Middle frontal gyrus (tissue), 1 donor: ENCODE results near the gene CYCS.
"Not testable (repeated sequence)": the region's sequence is repeated elsewhere in the genome, so short reads cannot be mapped to it uniquely, and the experiment has no call there.

Experiments used
- DNase-seq: peaks from one replicate; pipeline ENCODE4 v3.0.0-alpha.2; 2015; ENCODE audit warnings: low spot score; ENCODE audit errors: extremely low spot score

Gene CYCS

DNA sequence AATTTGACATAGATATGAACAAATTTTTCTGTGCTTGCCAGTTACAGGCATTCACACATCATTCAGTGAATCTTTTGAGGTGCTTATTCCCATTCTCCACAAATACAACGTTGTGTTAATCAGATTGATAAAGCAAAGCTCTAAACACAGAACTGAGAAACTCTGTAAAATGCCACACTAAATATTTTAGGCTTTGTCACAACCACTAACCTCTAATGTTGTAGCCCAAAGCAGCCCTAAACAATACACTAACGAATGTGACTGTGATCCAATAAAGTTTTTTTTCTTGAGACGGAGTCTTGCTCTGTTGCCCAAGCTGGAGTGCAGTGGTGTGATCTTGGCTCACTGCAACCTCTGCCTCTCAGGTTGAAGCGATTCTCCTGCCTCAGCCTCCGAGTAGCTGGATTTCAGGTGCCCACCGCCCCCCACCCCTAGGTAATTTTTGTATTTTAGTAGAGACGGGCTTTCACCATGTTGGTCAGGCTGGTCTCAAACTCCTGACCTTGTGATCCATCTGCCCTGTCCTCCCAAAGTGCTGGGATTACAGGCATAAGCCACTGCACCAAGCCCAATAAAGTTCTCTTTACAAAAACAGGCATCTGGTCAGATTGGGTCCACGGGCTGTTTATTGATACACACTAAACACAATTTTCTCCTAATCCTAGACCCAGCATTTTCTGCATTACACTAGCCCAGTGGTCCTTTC, 6.9 kb downstream of the CYCS start:
- no peak for DNase-seq

DNA sequence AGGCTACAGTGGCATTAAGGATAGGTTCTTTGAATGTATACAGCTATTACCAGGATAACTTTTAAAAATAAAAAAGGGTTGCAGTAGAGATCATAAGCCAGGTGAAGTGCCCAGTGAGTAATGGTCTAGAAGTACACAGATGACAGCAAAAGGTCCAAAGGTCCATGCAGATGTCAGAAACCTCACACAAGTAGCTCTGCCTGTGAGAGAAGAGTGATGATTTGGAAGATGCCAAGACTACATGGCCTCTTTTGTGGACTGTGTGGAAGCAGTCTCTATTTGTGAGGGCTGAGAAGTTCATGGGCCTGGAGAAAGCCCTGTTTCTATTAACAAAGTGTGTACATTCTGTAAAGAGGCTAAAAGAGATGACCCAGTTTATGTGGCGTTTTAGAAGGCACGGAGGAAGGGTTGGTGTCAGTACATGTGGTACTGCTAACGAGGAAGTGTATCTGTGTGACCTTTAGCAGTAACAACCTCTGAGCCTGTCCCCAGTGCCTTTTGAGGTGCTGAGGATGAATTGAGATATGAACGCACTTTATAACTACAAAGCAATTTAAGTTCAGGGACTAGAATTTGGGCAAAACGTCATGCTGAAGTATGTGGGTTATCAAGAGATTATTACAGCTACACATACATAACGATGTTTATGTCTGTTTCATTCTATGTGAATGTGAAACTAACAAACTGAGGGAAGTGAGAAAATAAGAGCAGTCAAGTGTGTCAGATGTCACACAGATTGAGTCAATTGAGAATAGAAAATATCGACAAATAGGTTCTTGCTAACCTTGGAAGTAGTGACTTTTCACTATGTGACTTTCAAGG, 7.6 kb downstream of the CYCS start:
- no peak for DNase-seq

DNA sequence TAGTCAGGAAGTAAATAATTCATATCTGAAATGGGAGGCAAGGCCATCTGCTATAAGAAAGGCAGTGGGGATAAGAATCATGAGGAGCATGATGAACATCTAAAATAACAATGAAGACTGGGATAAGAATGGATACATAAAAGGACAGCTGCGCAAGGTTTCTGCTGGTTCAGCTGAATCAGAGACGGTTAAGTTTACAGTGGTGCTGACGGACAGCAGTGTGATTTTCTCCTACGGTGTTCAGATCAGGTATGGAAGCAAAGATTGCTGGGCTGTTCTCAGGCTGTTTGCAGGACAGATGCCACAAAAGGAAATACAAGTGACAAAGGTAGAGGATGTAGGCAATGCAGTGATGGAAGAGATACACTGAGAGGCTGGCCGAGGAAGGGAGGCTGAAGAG, 8.4 kb downstream of the CYCS start:
- DNase-seq = no peak

DNA sequence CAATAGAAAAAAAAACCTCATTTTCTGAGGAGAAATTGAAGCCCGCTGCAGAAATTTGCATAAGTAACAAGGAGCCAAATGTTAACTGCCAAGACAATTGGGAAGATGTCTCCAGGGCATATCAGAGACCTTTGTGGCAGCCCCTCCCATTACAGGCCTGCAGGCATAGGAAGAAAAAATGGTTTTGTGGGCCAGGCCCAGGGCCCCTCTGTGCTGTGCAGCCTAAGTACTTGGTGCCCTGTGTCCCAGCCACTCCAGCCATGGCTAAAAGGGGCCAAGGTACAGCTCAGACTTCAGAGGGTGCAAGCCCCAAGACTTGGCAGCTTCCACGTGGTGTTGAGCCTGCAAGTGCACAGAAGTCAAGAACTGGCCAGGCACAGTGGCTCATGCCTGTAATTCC, 14.5 kb downstream of the CYCS start:
- DNase-seq = not testable (repeated sequence)

DNA sequence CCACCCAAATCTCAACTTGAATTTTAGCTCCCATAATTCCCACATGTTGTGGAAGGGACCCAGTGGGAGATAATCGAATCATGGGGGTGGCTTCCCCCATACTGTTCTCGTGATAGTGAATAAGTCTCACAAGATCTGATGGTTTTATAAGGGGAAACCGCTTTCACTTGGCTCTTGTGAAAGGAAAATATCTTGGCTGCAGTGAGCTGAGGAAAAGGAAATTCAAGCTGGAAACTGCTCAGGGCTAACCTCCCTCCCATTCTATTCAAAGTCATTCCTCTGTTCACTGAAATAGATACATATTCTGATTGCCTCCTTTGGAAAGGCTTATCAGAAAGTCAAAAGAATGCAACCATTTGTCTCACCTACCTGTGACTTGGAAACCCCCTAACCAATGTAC, 15.8 kb downstream of the CYCS start:
- DNase-seq = no peak

DNA sequence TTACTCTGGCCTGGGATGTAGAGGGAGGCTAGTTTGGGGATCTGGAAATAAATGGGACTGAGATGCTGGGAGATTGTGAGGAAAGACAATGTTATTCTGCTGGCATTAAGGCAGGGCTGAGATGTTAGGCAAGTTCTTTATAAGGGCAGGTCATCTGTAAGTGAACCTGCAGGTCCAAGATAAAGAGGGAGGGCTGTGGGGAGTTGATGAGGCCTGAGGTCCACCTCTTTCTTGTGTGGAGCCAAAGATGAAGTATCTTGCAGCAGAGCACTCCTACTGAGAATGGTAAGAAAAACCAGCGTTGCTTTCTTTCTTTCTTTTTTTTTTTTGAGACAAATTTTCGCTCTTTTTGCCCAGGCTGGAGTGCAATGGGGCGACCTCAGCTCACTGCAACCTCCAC, 19.1 kb downstream of the CYCS start:
- DNase-seq = no peak

DNA sequence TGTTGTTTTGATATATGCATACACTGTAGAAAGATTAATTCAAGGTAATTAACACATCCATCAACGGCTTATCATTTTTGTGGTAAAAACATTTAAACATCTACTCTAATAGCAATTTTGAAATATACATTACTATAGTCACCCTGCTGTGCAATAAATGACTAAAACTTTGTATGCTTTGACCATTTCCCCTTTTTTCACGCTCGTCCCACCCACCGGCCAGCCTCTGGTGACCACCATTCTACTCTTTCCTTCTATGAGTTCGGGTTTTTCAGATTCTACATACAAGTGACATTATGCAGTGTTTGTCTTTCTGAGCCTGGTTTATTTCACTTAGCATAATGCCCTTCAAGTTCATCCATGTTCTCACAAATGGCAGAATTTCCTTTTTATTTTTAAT, 21.3 kb downstream of the CYCS start:
- DNase-seq = no peak

DNA sequence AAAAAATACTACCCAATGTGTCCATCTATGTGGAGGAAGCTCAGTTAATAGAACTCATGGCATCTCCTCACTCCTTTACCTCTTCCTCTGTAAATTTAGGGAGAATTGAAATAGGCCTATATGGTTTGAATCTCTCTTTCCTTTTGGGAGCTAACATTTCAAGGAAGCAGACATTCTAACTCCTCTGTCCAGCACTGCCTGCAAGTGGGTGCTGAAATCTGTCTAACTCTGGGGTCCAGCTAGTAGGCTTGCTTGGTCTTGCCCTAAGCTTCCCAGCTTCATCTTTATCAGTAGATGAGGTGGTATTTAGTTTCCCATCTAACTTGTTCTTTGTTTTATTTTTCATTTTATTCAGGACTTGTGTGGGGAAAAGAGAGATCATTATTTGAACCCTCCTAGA, 23.2 kb downstream of the CYCS start:
- DNase-seq = no peak

DNA sequence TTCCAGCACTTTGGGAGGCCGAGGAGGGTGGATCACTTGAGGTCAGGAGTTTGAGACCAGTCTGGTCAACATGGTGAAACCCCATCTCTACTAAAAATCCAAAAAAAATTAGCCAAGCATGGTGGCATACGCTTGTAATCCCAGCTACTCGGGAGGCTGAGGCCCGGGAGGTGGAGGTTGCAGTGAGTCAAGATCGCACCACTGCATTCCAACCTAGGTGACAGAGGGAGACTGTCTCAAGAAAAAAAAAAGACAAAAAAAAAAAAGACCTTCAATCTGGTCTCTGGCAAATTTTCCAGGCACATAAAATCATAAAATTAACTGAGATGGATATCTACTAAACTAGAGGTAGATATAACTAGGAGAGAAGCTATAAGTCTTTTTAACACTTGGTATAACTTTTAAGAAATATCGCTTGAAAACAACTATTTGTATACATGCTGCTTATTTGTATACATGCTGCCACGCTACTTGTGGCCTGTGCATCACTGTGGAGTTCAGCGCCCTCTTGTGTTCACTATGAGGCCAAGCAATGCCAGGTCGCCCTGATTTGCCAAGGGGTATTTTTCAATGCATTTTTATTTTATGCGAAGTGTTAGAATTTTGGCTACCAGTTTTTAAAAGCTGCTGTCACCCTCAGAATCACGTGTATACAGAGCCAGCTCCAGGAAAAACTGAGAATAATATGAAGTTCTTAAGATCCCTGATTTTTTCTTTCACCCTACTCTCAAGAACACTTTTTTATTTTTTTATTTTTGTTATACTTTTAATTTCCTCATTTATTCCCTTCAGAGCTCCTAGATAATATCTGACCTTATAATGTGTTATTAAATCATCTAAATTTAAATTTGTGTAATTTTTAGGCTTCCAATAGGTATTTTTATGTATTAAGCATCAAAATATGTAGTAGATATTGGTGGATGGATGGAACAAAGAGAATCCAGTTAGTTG, 26.7 kb downstream of the CYCS start:
- peak; percentile 29 for DNase-seq

DNA sequence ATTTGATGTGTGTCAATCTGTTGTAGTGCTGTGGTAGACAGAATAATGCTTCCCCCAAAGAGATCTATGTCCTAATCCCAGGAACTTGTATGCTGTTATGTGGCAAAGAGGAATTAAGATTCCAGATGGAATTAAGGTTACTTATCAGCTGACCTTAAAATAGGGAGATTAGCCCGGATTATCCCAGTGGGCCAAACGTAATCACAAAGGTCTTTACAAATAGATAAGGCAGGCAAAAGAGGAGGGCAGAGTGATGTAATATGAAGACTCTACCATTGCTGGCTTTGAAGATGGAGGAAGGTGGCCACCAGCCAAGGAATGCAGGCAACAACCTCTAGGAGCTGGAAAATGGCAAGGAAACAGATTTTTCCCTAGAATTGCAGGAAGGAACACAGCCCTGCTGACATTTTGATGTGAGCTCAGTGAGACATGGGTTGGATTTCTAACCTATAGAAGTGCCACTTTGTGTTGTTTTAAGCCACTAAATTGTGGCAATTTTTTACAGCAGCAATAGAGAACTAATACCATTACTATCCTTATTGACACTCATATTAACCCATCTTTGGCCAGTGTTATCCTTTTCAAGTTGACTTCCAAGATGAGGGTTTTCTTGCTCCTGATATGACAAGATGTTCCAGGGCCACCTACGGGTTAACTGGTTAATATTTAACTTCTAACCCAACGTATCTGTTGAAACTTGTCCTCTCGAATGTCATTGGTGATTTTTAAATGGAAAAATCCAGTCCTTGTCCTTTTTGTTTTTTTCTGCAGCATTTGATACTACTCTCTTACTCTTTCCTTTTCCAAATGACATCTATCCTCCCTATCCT, 29.3 kb downstream of the CYCS start:
- DNase-seq = no peak

DNA sequence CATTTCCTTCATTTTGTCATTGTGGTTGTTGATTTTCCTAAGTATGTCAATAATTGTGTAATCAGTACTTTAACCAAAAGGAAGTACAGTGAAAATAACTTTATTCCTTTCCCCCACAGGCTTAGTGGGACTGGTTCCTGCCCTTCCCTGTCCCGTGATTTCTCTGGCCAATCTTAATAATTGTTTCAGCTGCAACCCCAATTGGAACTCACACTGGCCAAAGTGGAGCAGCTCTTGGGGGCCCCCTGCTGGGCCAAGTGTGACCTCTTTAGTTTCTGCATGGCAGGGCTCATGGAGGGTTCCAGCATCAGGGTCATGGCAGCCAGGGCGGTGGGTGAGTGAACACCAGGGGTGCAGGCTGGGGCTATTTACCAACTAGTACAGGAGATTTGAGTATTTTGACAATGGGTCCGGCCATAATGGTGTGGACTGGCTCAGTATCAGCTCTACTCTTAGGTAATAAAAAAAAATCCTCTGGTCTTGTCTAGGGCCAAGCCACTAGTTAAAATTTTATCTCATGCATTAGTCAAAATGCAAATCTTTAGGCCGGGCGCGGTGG, 31.7 kb downstream of the CYCS start:
- DNase-seq = no peak

DNA sequence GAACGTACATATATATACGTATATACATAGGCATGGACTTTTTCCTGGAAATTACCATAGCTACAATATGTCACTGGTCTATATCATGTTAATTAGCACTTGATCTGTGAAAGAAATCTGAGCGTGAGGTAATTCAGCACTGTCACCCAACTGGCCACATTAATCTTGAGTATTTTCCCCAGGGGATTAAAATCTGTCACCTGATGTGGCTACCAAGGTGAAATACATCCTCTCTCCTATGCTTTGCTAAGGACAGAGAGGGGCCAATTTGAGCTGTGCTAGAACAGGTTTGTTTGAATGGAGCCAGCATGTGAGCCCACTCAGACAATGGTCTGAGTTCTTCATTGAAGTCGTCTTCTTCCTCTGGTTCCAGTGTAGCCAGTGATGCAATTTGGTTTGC, 33.3 kb downstream of the CYCS start:
- no peak for DNase-seq

DNA sequence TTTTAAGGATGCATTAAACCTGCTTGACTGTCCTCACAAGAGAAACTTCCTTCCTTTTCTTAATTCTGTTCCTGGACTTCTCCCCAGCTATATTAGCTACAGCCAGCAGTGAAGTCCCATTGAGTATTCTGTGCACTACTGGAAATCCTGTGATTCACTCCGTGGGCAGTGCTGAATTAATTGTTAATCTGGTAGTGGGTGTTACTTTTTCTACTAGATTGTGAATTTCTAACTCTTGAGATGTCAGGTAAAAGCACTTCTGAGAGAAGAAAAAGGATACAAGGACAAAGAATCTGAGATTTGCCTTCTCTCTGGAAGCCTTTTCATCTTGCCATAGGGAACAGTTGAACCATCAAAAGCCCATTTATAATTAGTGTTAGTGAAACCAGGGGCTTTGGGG, 33.9 kb downstream of the CYCS start:
- no peak for DNase-seq

DNA sequence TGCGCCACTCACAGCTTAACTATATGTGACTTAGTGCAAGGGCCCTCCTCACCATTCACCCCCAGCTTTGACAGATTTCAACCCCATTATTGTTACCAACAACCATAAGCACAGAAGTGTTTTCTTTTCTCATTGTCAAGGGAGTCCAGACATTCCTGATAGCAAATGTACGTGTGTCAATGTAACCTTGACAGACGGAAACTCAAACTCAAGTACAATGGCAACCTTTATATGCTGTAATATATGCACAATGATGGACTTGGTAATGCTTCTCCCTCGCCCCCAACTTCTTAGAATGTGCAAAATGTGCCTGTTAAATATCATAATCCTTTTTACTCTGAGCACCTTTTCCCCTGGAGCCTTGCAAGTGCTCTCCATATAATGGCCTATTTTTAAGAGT, 34.7 kb downstream of the CYCS start:
- DNase-seq = no peak

DNA sequence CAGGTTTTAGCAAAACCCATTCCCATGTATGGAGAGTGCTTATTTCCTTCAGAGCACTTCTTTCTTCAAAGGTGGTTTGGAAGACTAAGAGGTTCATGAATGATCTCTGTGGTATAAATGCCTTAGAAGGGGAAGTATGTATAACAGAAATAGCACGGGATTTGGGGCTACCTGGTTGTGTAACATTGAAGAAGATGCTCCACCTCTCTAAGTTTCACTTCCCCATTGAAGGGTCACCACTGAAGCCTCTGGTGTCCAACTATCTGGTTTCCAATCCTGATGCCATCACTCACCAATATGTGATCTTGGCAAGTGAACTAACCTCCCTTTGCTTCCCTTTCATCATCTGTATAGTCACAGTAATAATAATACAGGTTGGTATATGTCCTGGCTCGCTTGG, 37.2 kb downstream of the CYCS start:
- no peak for DNase-seq

DNA sequence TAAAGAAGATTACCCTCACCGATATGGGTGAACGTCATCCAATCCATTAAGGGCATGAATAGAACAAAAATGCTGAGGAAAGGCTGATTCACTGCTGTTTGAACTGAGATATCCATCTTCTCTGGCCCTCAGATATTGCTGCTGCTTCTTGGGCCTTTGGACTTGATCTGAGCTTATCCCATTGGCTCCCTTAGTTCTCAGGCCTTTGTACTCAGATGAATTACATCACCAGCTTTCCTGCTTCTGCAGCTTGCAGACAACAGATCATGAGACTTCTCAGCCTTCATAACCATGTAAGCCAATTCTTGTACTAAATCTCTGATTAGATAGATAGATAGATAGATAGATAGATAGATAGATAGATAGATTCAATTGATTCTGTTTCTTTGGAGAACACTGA, 40.2 kb downstream of the CYCS start:
- DNase-seq = no peak

DNA sequence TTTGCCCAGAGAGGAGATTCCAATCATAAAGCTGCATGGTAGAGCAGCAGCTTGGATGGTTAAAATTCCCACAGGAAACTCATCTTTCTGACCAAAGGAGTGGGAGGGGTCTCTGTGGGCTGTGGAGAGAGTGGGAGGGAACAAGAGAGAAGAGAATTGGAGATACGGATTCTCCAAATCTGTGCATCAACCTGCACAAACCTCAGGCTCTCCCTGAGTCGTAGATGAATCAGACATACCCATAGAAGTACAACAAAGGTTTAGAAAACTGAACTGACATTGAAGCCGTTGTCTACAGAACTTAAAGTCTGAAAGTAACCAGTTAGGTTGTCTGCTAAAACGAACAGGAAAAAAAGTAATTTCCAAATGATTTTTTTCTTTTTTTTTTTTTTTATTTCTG, 41.9 kb downstream of the CYCS start:
- no peak for DNase-seq

DNA sequence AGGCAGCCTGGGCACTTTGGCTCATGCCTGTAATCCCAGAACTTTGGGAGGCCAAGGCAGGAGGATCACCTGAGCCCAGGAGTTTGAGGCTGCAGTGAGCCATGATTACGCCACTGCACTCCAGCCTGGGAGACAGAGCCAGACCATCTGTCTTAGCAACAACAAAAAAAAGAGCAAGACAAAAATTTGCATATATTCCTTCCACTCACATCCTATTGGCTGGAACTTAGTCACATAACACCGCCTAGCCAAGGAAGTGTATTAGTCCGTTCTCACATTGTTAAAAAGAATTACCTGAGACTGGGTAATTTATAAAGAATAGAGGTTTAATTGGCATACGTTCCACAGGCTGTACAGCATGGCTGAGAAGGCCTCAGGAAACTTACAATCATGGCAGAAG, 43.0 kb downstream of the CYCS start:
- DNase-seq = not testable (repeated sequence)

DNA sequence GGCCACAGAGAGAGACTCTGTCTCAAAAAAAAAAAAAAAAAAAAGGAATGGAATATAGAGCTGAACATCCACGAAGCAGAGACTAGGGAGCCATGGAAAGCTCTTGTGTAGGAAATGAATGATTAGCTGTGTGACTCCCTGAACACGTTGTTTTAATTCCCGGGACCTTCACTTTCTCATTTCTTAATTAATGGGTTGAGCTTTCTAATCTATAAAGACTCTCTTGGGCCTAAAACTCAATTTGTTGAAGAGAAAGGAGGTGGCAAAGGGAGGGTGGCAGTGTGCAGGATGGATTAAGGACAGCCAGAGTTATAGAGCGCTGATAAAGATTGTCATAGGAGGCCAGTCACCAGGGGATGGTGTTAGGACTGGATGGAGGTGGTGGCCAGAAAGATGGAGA, 48.0 kb downstream of the CYCS start:
- DNase-seq = no peak

DNA sequence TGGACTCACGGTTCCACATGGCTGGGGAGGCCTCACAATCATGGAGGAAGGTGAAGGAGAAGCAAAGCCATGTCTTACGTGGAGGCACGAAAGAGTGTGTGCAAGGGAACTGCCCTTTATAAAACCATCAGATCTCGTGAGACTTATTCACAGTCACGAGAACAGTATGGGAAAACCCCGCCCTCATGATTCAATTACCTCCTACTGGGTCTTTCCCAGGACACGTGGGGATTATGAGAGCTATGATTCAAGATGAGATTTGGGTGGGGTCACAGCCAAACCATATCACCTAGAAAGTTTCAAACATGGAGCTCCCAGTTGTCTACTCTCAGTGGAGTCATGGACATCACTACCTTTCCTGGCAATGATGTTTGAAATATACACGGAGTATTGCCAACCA, 49.6 kb downstream of the CYCS start:
- no peak for DNase-seq

DNA sequence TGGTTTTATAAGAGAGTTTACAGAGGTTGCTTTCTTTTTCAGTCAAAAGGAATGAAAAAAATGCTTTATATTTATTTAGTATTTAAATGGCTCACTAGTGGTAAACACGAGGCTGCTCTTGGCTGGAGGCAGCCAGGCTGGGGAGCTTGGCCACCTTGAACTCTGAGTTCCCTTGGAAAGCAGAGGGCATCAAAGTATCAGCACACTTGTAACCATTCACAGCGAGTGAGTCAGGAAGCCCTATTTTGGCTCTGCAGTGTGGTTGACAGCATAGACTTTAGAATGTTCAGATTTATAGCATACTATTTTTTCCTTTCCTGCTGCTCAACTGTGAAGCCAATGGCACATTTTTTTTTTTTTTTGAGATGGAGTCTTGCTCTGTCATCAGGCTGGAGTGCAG, 51.6 kb downstream of the CYCS start:
- no peak for DNase-seq
